ENCODE data around the gene APBB3.

The APBB3 gene

DNA sequence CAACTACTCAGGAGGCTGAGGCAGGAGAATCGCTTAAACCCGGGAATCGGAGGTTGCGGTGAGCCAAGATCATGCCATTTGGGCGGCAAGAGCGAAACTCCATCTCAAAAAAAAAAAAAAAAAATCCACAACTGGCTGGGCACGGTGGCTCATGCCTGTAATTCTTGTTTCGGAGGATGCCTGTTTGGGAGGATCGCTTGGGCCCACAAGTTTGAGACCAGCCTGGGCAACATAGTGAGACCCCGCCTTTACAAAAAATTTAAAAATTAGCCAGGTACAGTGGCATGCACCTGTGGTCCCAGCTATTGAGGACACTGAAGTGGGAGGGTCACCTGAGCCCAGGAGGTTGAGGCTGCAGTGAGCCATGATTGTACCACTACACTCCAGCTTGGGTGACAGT is 18.8 kb downstream of the APBB3 start:
- H2AFZ ChIP-seq (ENCODE audit: low read depth, low read length, severe bottlenecking): no peak overlapping the region
- no peak overlapping the region for H3K4me2 ChIP-seq (ENCODE audit: low read depth, low read length, poor library complexity, severe bottlenecking)
- H4K20me1 ChIP-seq (ENCODE audit: low read depth, low read length): no peaks in the 10 kb centered on the region
- H3K79me2 ChIP-seq (ENCODE audit: insufficient read depth, low read length): no peaks in the 10 kb centered on the region
- H3K27ac ChIP-seq (ENCODE audit: low read depth, low read length): no peak overlapping the region
- TF ChIP-seq EZH2phosphoT487 (conservative IDR thresholded peaks at IDR 0.05; ENCODE audit: low read length) (no peak), CTCF (IDR thresholded peaks at IDR 0.05; ENCODE audit: insufficient read depth, low read length, poor library complexity, severe bottlenecking) (no peak)
- no peaks in the 10 kb centered on the region for H3K9me2 ChIP-seq (replicated peaks; ENCODE audit: insufficient read depth, low read length)
- peaks cover 11% of the 10 kb centered on the region; the same call in 1 of the 2 replicates for H3F3A ChIP-seq (ENCODE audit: insufficient read depth)
- no peaks in the 10 kb centered on the region for H3K27me3 ChIP-seq (ENCODE audit: low read length)
- H3K4me3 ChIP-seq (ENCODE audit: insufficient read depth, low read length, poor library complexity, severe bottlenecking): no peak overlapping the region
- H3K36me3 ChIP-seq (ENCODE audit: low read length): 0 out of 2 replicates have a peak, but pooled peaks cover 6% of the 10 kb centered on the region
- no peaks in the 10 kb centered on the region for H3K9me3 ChIP-seq (ENCODE audit: insufficient read depth, low read length)
- no peak overlapping the region for H3K9ac ChIP-seq (ENCODE audit: low read length)

GRCh38 chr5:140544986-140545385 is 19.4 kb downstream of the APBB3 start:
- Histone ChIP-seq H3K4me3 (ENCODE audit: insufficient read depth, low read length, poor library complexity, severe bottlenecking) (no peak overlapping the region), H3K9me2 (replicated peaks; ENCODE audit: insufficient read depth, low read length) (no peaks in the 10 kb centered on the region), H3K36me3 (ENCODE audit: low read length) (peaks cover 10% of the 10 kb centered on the region), H3F3A (ENCODE audit: insufficient read depth) (peaks cover 8% of the 10 kb centered on the region; the same call in 1 of the 2 replicates), H3K9ac (ENCODE audit: low read length) (no peak overlapping the region), H3K27me3 (ENCODE audit: low read length) (no peaks in the 10 kb centered on the region), H3K27ac (ENCODE audit: low read depth, low read length) (no peak overlapping the region), H3K79me2 (ENCODE audit: insufficient read depth, low read length) (no peaks in the 10 kb centered on the region), H2AFZ (ENCODE audit: low read depth, low read length, severe bottlenecking) (no peak overlapping the region), H3K9me3 (ENCODE audit: insufficient read depth, low read length) (no peaks in the 10 kb centered on the region), H4K20me1 (ENCODE audit: low read depth, low read length) (no peaks in the 10 kb centered on the region), H3K4me2 (ENCODE audit: low read depth, low read length, poor library complexity, severe bottlenecking) (no peak overlapping the region)
- TF ChIP-seq EZH2phosphoT487 (conservative IDR thresholded peaks at IDR 0.05; ENCODE audit: low read length) (no peak), CTCF (IDR thresholded peaks at IDR 0.05; ENCODE audit: insufficient read depth, low read length, poor library complexity, severe bottlenecking) (no peak)

GRCh38 chr5:140542972-140543371 is 21.4 kb downstream of the APBB3 start:
- Histone ChIP-seq H3K79me2 (ENCODE audit: insufficient read depth, low read length) (no peaks in the 10 kb centered on the region), H3K4me3 (ENCODE audit: insufficient read depth, low read length, poor library complexity, severe bottlenecking) (no peak overlapping the region), H3K9me2 (replicated peaks; ENCODE audit: insufficient read depth, low read length) (no peaks in the 10 kb centered on the region), H3K9ac (ENCODE audit: low read length) (no peak overlapping the region), H3F3A (ENCODE audit: insufficient read depth) (peaks cover 6% of the 10 kb centered on the region; the same call in 1 of the 2 replicates), H3K27me3 (ENCODE audit: low read length) (no peaks in the 10 kb centered on the region), H4K20me1 (ENCODE audit: low read depth, low read length) (no peaks in the 10 kb centered on the region), H3K27ac (ENCODE audit: low read depth, low read length) (no peak overlapping the region), H2AFZ (ENCODE audit: low read depth, low read length, severe bottlenecking) (no peak overlapping the region), H3K4me2 (ENCODE audit: low read depth, low read length, poor library complexity, severe bottlenecking) (no peak overlapping the region), H3K9me3 (ENCODE audit: insufficient read depth, low read length) (no peaks in the 10 kb centered on the region), H3K36me3 (ENCODE audit: low read length) (peaks cover 30% of the 10 kb centered on the region)
- TF ChIP-seq CTCF (IDR thresholded peaks at IDR 0.05; ENCODE audit: insufficient read depth, low read length, poor library complexity, severe bottlenecking): no peak
- TF ChIP-seq EZH2phosphoT487 (conservative IDR thresholded peaks at IDR 0.05; ENCODE audit: low read length): no peak
